ENCODE data around the gene CTU2. TPM values are rescaled to one million over a fixed set of nuclear protein-coding genes. Genes with fewer than 3 reads are reported as not detected.

Gene CTU2
- total RNA-seq, 4 donors from 2014 or later, result 2.8 to 5.6 (median 4.2) TPM; not detected in 1

DNA sequence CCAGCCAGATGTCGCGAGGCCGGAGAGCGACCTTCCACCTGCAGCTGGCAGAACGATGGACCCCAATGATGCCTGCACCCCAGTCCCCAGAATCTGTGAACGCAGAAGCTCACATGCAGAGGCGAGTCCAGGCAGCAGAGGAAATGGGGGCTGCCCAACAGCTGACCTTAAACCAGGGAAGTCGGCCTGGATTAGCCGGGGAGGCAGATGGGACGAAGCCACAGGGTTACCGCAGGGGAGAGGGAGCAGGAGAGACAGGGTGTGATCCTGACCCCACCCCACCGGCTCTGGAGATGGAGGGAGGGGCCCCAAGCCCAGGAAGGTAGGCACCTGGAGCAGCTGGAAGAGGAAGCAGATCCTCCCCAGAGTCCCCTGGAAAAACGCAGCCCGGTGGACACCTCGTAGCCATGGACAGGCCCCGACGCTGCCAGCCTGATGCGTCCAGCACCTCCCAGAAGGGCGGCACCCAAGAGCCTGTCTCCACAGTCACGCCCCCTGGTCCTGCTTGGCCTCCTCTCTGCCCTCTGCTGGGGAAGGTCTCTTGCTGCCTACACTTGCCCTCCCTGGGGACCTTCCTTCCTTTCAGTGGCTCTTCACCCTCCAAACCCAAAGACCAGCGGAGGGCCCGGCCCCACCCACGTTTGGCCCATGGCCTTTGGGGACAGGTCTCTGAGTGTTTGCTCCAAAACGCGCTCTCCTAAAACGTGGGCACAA, 41.4 kb downstream of the CTU2 start:
- no peaks in the 10 kb centered on the region for H3K9me3 ChIP-seq
- H3K36me3 ChIP-seq, result no peaks in the 10 kb centered on the region
- no peaks in the 10 kb centered on the region for H3K27me3 ChIP-seq
- WGBS, 2 donors (ENCODE audit: low coverage in 1 of 2), result 69% methylated on average over 26 of the region's 26 CpGs; no CpG with 5 or more reads in 1 of the 2 donors
- peak; percentile 68 for DNase-seq
- TF ChIP-seq POLR2AphosphoS5 (IDR thresholded peaks at IDR 0.05), result no peak
- TF ChIP-seq, protein P1, sequence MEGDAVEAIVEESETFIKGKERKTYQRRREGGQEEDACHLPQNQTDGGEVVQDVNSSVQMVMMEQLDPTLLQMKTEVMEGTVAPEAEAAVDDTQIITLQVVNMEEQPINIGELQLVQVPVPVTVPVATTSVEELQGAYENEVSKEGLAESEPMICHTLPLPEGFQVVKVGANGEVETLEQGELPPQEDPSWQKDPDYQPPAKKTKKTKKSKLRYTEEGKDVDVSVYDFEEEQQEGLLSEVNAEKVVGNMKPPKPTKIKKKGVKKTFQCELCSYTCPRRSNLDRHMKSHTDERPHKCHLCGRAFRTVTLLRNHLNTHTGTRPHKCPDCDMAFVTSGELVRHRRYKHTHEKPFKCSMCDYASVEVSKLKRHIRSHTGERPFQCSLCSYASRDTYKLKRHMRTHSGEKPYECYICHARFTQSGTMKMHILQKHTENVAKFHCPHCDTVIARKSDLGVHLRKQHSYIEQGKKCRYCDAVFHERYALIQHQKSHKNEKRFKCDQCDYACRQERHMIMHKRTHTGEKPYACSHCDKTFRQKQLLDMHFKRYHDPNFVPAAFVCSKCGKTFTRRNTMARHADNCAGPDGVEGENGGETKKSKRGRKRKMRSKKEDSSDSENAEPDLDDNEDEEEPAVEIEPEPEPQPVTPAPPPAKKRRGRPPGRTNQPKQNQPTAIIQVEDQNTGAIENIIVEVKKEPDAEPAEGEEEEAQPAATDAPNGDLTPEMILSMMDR (IDR thresholded peaks at IDR 0.05), result peak; percentile 13 to 55 (median 47)
- peak overlapping the region; percentile 4 to 83 (median 62) for H3K27ac ChIP-seq
- intact Hi-C loops (cut with DNase I; ENCODE audit: low total_unique reads) (no loop called here), in situ Hi-C loops (cut with MboI; ENCODE audit: low pct_ligation_motif_present in 1 of 4, low pct_unique_long_range_greater_than_20kb in 1 of 4, low sequenced_read_pairs in 3 of 4) (loop anchor here in 1 of 4 donors (25.0 kb wide), 1 partner anchor 465 kb away; the partner anchor contains the start of genes SLC22A31 and ZNF778)
- peaks cover 21 to 35% (median 31%) of the 10 kb centered on the region in 4 donors for H3K4me1 ChIP-seq
- H3K4me3 ChIP-seq, result no peak overlapping the region

DNA sequence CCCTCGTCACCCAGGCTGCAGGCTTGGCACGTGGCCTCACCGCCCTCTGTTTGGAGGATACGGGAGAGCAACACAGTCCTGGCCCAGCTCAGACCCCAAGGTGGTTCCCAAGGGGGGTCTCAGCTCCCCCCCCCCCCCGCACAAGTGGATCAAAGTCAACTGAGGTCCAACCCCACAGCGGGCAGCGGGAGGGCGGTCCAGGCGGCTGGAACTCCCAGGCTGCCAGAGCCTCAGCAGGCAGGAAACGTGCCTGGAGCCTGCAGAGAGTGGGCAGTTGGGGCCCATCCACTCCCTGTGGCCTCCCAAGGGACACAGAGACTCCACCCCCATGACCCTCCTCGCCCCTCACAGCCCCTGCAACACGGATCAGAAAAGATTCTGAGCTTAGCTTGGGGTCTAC, 42.1 kb downstream of the CTU2 start:
- TF ChIP-seq, protein P1 (IDR thresholded peaks at IDR 0.05), result no peak
- TF ChIP-seq POLR2AphosphoS5 (IDR thresholded peaks at IDR 0.05) (no peak), POLR2A (IDR thresholded peaks at IDR 0.05) (no peak), EP300 (IDR thresholded peaks at IDR 0.05; ENCODE audit: low read depth) (no peak)
- 75% methylated on average over 11 of the region's 12 CpGs; no CpG with 5 or more reads in 1 of the 2 donors for WGBS, 2 donors (ENCODE audit: low coverage in 1 of 2)
- Histone ChIP-seq H3K27me3 (no peaks in the 10 kb centered on the region), H3K4me1 (peaks cover 21 to 33% (median 30%) of the 10 kb centered on the region in 4 donors), H3K36me3 (no peaks in the 10 kb centered on the region), H3K4me3 (no peak overlapping the region), H3K9me3 (no peaks in the 10 kb centered on the region), H3K27ac (no peak overlapping the region)
- in situ Hi-C loops (cut with MboI; ENCODE audit: low pct_ligation_motif_present in 1 of 4, low pct_unique_long_range_greater_than_20kb in 1 of 4, low sequenced_read_pairs in 3 of 4), result loop anchor here in 1 of 4 donors (25.0 kb wide), 1 partner anchor 464 kb away; the partner anchor contains the start of genes SLC22A31 and ZNF778
- intact Hi-C loops (cut with DNase I; ENCODE audit: low total_unique reads), result no loop called here
- no peak for DNase-seq

- H3K4me3 ChIP-seq, result no peak overlapping the region
- in situ Hi-C loops (cut with MboI; ENCODE audit: low pct_ligation_motif_present in 1 of 4, low pct_unique_long_range_greater_than_20kb in 1 of 4, low sequenced_read_pairs in 3 of 4), result loop anchor here in 1 of 4 donors (25.0 kb wide), 1 partner anchor 463 kb away; the partner anchor contains the start of genes SLC22A31 and ZNF778
- TF ChIP-seq, protein P1 (IDR thresholded peaks at IDR 0.05), result no peak
- no peak for TF ChIP-seq POLR2A (IDR thresholded peaks at IDR 0.05)
- TF ChIP-seq EP300 (IDR thresholded peaks at IDR 0.05; ENCODE audit: low read depth), result no peak
- no peak for TF ChIP-seq POLR2AphosphoS5 (IDR thresholded peaks at IDR 0.05)
Measured at GRCh38 chr16:88749358-88749757, 43.1 kb downstream of the CTU2 start.

GRCh38 chr16:88750854-88751253, 44.6 kb downstream of the CTU2 start:
- TF ChIP-seq EP300 (IDR thresholded peaks at IDR 0.05; ENCODE audit: low read depth), result no peak
- TF ChIP-seq POLR2AphosphoS5 (IDR thresholded peaks at IDR 0.05), result no peak
- TF ChIP-seq POLR2A (IDR thresholded peaks at IDR 0.05), result no peak
- TF ChIP-seq, protein P1 (IDR thresholded peaks at IDR 0.05), result no peak
- peaks cover 12 to 24% (median 16%) of the 10 kb centered on the region in 4 donors for H3K4me1 ChIP-seq
- in situ Hi-C loops (cut with MboI; ENCODE audit: low pct_ligation_motif_present in 1 of 4, low pct_unique_long_range_greater_than_20kb in 1 of 4, low sequenced_read_pairs in 3 of 4), result no loop called here
- H3K27ac ChIP-seq, result no peak overlapping the region
- H3K4me3 ChIP-seq, result no peak overlapping the region
- no peaks in the 10 kb centered on the region for H3K36me3 ChIP-seq
- intact Hi-C loops (cut with DNase I; ENCODE audit: low total_unique reads), result no loop called here
- 85% methylated on average over 9 of the region's 12 CpGs; no CpG with 5 or more reads in 1 of the 2 donors for WGBS, 2 donors (ENCODE audit: low coverage in 1 of 2)
- H3K27me3 ChIP-seq, result no peaks in the 10 kb centered on the region
- H3K9me3 ChIP-seq, result no peaks in the 10 kb centered on the region
- DNase-seq, result no peak

More at GRCh38 chr16:88749358-88749757, 43.1 kb downstream of the CTU2 start:
- no peak for DNase-seq
- Histone ChIP-seq H3K36me3 (no peaks in the 10 kb centered on the region), H3K9me3 (no peaks in the 10 kb centered on the region), H3K27me3 (no peaks in the 10 kb centered on the region), H3K27ac (no peak overlapping the region), H3K4me1 (peaks cover 16 to 31% (median 22%) of the 10 kb centered on the region in 4 donors)
- intact Hi-C loops (cut with DNase I; ENCODE audit: low total_unique reads), result no loop called here
- WGBS, 2 donors (ENCODE audit: low coverage in 1 of 2), result 92% methylated on average over 26 of the region's 26 CpGs; no CpG with 5 or more reads in 1 of the 2 donors

All from transverse colon (tissue), 4 donors.